ENCODE data around the gene KRTAP16-1. TPM values are rescaled to one million over a fixed set of nuclear protein-coding genes. Genes with fewer than 3 reads are reported as not detected.
A peak's percentile ranks its signal among the peaks of the same experiment; 100 is the strongest.

The KRTAP16-1 gene
- total and polyA plus RNA-seq, 4 donors = not detected

DNA sequence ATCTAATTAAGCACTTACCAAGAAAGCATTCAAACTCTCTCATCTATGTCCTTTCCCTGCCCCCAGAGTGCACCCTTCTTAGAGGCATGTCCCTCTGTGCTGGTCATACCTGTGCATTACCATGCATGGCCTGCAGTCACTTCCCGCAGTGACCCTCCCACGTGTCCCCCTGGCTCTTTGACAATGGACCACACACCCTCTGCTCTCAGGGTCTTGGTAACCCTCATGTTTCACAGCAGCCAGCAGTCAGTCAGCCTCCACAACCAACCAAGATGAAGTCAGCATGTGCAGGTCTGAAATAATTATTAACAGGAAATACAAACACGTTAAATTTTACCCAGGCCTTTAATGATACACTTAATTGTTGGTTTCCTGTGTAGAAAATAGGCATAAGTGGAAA is 31.4 kb upstream of the KRTAP16-1 start:
- no peak for ATAC-seq (ENCODE audit: insufficient read depth, low FRiP score)
- 40 to 53% methylated on average over 3 of the region's 3 CpGs for WGBS, 2 donors
- H3K27ac ChIP-seq (ENCODE audit: low read depth in 1 of 2, low read length in 1 of 2) = no peak overlapping the region

DNA sequence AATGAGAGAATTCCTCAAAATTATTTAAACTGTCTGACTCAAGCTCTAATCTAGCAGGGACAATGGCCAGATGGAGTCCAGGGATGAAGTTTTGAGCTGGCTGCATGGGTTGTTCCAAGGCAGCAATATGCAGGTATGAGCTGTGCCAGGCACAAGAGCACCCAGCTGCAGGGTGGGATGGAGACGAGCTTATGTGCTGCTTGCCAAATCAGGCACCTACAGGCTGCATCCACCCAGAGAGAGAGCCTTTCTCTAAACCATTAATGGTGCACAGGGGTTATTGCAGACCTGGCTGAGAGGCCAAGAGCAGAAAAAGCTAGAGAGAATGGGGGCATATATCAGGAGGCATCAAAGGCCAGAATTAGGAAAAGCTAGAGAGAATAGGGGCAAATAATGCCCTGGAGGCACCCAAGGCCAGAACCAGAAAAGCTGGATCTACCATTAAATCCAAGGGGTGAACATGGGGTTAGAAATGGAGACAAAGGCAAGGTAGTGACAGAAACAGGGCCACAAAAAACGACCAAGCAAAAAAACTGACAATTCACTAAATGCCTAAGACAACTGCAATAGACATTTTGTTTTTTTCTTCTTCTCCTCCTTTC is 30.6 kb upstream of the KRTAP16-1 start:
- 61 to 77% methylated on average over 2 of the region's 2 CpGs for WGBS, 2 donors
- ATAC-seq (ENCODE audit: insufficient read depth, low FRiP score) = no peak
- H3K27ac ChIP-seq (ENCODE audit: low read depth in 1 of 2, low read length in 1 of 2) = peak overlapping the region in 1 of 2 donors; percentile 62

More for the DNA sequence above, 31.4 kb upstream of the KRTAP16-1 start:
- DNase-seq = no peak
- Histone ChIP-seq H3K9ac (ENCODE audit: insufficient read depth in 1 of 2, low read length in 2 of 2) (no peak overlapping the region), H3K4me1 (ENCODE audit: control insufficient read depth in 5 of 5, insufficient read depth in 5 of 5, low read length in 5 of 5) (peaks cover 0 to 9% (median 0%) of the 10 kb centered on the region in 5 donors), H3K4me3 (no peak overlapping the region), H3K27me3 (ENCODE audit: control insufficient read depth in 3 of 3, insufficient read depth in 3 of 3, low read length in 2 of 3) (no peaks in the 10 kb centered on the region), H3K9me3 (ENCODE audit: control insufficient read depth in 4 of 4, insufficient read depth in 3 of 4, low read length in 3 of 4) (peaks cover 0 to 7% (median 0%) of the 10 kb centered on the region in 4 donors), H3K36me3 (ENCODE audit: control insufficient read depth in 4 of 4, insufficient read depth in 4 of 4, low read length in 4 of 4) (no peaks in the 10 kb centered on the region)
- TF ChIP-seq, protein P1, sequence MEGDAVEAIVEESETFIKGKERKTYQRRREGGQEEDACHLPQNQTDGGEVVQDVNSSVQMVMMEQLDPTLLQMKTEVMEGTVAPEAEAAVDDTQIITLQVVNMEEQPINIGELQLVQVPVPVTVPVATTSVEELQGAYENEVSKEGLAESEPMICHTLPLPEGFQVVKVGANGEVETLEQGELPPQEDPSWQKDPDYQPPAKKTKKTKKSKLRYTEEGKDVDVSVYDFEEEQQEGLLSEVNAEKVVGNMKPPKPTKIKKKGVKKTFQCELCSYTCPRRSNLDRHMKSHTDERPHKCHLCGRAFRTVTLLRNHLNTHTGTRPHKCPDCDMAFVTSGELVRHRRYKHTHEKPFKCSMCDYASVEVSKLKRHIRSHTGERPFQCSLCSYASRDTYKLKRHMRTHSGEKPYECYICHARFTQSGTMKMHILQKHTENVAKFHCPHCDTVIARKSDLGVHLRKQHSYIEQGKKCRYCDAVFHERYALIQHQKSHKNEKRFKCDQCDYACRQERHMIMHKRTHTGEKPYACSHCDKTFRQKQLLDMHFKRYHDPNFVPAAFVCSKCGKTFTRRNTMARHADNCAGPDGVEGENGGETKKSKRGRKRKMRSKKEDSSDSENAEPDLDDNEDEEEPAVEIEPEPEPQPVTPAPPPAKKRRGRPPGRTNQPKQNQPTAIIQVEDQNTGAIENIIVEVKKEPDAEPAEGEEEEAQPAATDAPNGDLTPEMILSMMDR (IDR thresholded peaks at IDR 0.05; ENCODE audit: control extremely low read depth, extremely low read depth) = no peak

DNA sequence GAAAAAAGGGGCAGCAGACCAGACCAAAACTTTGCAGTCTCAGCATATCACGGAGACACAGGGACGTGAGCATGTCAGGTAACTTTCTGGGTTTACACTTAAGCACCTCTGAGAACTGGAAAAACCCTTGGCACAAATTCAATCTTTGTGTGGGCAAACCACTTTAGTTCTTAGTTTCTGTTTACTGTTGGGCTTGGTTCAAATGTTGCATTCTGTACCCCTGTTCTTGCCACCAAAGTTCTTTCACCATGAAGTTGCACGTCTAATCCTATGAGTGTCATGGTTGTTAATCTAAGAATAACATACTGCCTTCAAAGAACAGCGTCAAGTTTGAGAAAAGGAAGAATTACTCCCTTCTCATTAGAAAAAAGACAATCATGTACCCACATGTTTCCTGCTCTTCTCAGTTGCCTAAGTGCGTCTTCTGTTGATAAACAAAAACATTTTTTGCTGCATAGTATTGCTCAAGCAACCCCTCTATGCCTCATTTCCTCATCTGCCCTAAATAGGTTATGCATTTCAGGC is 29.9 kb upstream of the KRTAP16-1 start:
- peak; percentile 75 for ATAC-seq (ENCODE audit: insufficient read depth, low FRiP score)
- peaks cover 0 to 7% (median 0%) of the 10 kb centered on the region in 4 donors for H3K9me3 ChIP-seq (ENCODE audit: control insufficient read depth in 4 of 4, insufficient read depth in 3 of 4, low read length in 3 of 4)

More for the DNA sequence above, 30.6 kb upstream of the KRTAP16-1 start:
- Histone ChIP-seq H3K9ac (ENCODE audit: insufficient read depth in 1 of 2, low read length in 2 of 2) (no peak overlapping the region), H3K9me3 (ENCODE audit: control insufficient read depth in 4 of 4, insufficient read depth in 3 of 4, low read length in 3 of 4) (peaks cover 0 to 7% (median 0%) of the 10 kb centered on the region in 4 donors), H3K4me1 (ENCODE audit: control insufficient read depth in 5 of 5, insufficient read depth in 5 of 5, low read length in 5 of 5) (peaks cover 0 to 10% (median 0%) of the 10 kb centered on the region in 5 donors), H3K4me3 (no peak overlapping the region), H3K36me3 (ENCODE audit: control insufficient read depth in 4 of 4, insufficient read depth in 4 of 4, low read length in 4 of 4) (no peaks in the 10 kb centered on the region), H3K27me3 (ENCODE audit: control insufficient read depth in 3 of 3, insufficient read depth in 3 of 3, low read length in 2 of 3) (no peaks in the 10 kb centered on the region)
- TF ChIP-seq, protein P1 (IDR thresholded peaks at IDR 0.05; ENCODE audit: control extremely low read depth, extremely low read depth) = no peak
- no peak for DNase-seq

More for the DNA sequence above, 29.9 kb upstream of the KRTAP16-1 start:
- Histone ChIP-seq H3K36me3 (ENCODE audit: control insufficient read depth in 4 of 4, insufficient read depth in 4 of 4, low read length in 4 of 4) (no peaks in the 10 kb centered on the region), H3K4me3 (no peak overlapping the region), H3K27me3 (ENCODE audit: control insufficient read depth in 3 of 3, insufficient read depth in 3 of 3, low read length in 2 of 3) (no peaks in the 10 kb centered on the region), H3K4me1 (ENCODE audit: control insufficient read depth in 5 of 5, insufficient read depth in 5 of 5, low read length in 5 of 5) (peaks cover 0 to 11% (median 0%) of the 10 kb centered on the region in 5 donors), H3K27ac (ENCODE audit: low read depth in 1 of 2, low read length in 1 of 2) (peak overlapping the region in 1 of 2 donors; percentile 7), H3K9ac (ENCODE audit: insufficient read depth in 1 of 2, low read length in 2 of 2) (no peak overlapping the region)
- WGBS, 2 donors = 20 to 29% methylated on average over 5 of the region's 5 CpGs
- peak in 2 of 3 donors; percentile 53 to 63 for DNase-seq
- TF ChIP-seq, protein P1 (IDR thresholded peaks at IDR 0.05; ENCODE audit: control extremely low read depth, extremely low read depth) = no peak

All from lung (tissue), 12 donors.